OCI-LY1 (cell line): ENCODE results near the gene SPSB1.

Experiments
- H2AFZ ChIP-seq: fragments of 200-600 bp; sonication (generic), shearing (Covaris generic); 2 replicates; pipeline ENCODE4 v1.6.0; 2014; ENCODE audit warnings: antibody characterized with exemption, mild to moderate bottlenecking, low read length
- H3F3A ChIP-seq: fragments of 200-600 bp; sonication (generic), shearing (Covaris generic); 2 replicates; pipeline ENCODE4 v1.6.0; 2014; ENCODE audit warnings: mild to moderate bottlenecking, antibody characterized with exemption, low read length, moderate library complexity; ENCODE audit not compliant: insufficient read depth
- H3K27ac ChIP-seq: fragments of 200-600 bp; sonication (generic); 2 replicates; pipeline ENCODE4 v1.5.1; 2014; ENCODE audit warnings: low read length, mixed run types, mild to moderate bottlenecking, low read depth; ENCODE audit not compliant: poor library complexity, severe bottlenecking
- H3K27me3 ChIP-seq: fragments of 200-600 bp; sonication (generic); 2 replicates; pipeline ENCODE4 v1.6.0; 2014; ENCODE audit warnings: antibody characterized with exemption, mild to moderate bottlenecking, low read length, moderate library complexity; ENCODE audit not compliant: insufficient read depth
- H3K36me3 ChIP-seq: fragments of 200-600 bp; sonication (generic); 2 replicates; pipeline ENCODE4 v1.6.1; 2014; ENCODE audit warnings: mild to moderate bottlenecking, antibody characterized with exemption, low read length, moderate library complexity, mixed read lengths; ENCODE audit not compliant: insufficient read depth
- H3K4me1 ChIP-seq: fragments of 200-600 bp; sonication (generic); 2 replicates; pipeline ENCODE4 v1.5.1; 2014; ENCODE audit warnings: mild to moderate bottlenecking, low read length, moderate library complexity; ENCODE audit not compliant: insufficient read depth, severe bottlenecking
- H3K4me2 ChIP-seq: fragments of 200-600 bp; sonication (generic), shearing (Covaris generic); 2 replicates; pipeline ENCODE4 v1.6.1; 2014; ENCODE audit warnings: low read length
- H3K4me3 ChIP-seq: fragments of 200-600 bp; sonication (generic); 2 replicates; pipeline ENCODE4 v1.5.1; 2014; ENCODE audit warnings: low read length, low read depth, mild to moderate bottlenecking, mixed read lengths; ENCODE audit not compliant: poor library complexity, severe bottlenecking
- H3K79me2 ChIP-seq: fragments of 200-600 bp; shearing (Covaris generic); 2 replicates; pipeline ENCODE4 v1.6.1; 2016; ENCODE audit warnings: mixed run types, low read length, mixed read lengths; ENCODE audit not compliant: insufficient read depth
- H3K9ac ChIP-seq: fragments of 200-600 bp; sonication (generic), shearing (Covaris generic); 2 replicates; pipeline ENCODE4 v1.6.1; 2014; ENCODE audit warnings: mild to moderate bottlenecking, low read length, mixed read lengths
- H3K9me2 ChIP-seq: fragments of 200-600 bp; sonication (generic), shearing (Covaris generic); 2 replicates; pipeline ENCODE4 v1.6.1; 2014; ENCODE audit warnings: low read depth, mild to moderate bottlenecking, low read length, mixed read lengths
- H3K9me3 ChIP-seq: fragments of 200-600 bp; shearing (Covaris generic); 2 replicates; pipeline ENCODE4 v1.6.1; 2014; ENCODE audit warnings: low read length, mixed read lengths
- H4K20me1 ChIP-seq: fragments of 200-600 bp; sonication (generic), shearing (Covaris generic); 2 replicates; pipeline ENCODE4 v1.6.0; 2016; ENCODE audit warnings: mild to moderate bottlenecking, low read length; ENCODE audit not compliant: insufficient read depth
- EZH2 ChIP-seq: fragments of 200-600 bp; sonication (generic), shearing (Covaris generic); IDR thresholded peaks from 2 replicates; pipeline ENCODE4 v1.8.0; 2017; ENCODE audit warnings: borderline replicate concordance, mixed run types, mild to moderate bottlenecking, antibody characterized with exemption, low read length, moderate library complexity, mixed read lengths
- TF ChIP-seq, protein P1 (sequence below): fragments of 200-600 bp; sonication (generic), shearing (Covaris generic); IDR thresholded peaks from 2 replicates; pipeline ENCODE4 v1.5.1; 2017; ENCODE audit warnings: mild to moderate bottlenecking, antibody characterized with exemption, low read length, moderate library complexity, mixed read lengths

SPSB1 gene

GRCh38 chr1:9249263-9249533, 43.5 kb upstream of the SPSB1 start:
- Histone ChIP-seq H3K4me3 (no peak overlapping the region), H3K9ac (no peak overlapping the region), H3K27me3 (no peaks in the 10 kb centered on the region), H3K4me2 (no peak overlapping the region), H3K36me3 (no peaks in the 10 kb centered on the region), H3F3A (no peaks in the 10 kb centered on the region), H3K4me1 (no peaks in the 10 kb centered on the region), H2AFZ (no peak overlapping the region), H3K9me2 (no peaks in the 10 kb centered on the region), H4K20me1 (no peaks in the 10 kb centered on the region), H3K27ac (no peak overlapping the region), H3K9me3 (no peaks in the 10 kb centered on the region), H3K79me2 (no peaks in the 10 kb centered on the region)
- no peak for TF ChIP-seq EZH2
- TF ChIP-seq, protein P1, sequence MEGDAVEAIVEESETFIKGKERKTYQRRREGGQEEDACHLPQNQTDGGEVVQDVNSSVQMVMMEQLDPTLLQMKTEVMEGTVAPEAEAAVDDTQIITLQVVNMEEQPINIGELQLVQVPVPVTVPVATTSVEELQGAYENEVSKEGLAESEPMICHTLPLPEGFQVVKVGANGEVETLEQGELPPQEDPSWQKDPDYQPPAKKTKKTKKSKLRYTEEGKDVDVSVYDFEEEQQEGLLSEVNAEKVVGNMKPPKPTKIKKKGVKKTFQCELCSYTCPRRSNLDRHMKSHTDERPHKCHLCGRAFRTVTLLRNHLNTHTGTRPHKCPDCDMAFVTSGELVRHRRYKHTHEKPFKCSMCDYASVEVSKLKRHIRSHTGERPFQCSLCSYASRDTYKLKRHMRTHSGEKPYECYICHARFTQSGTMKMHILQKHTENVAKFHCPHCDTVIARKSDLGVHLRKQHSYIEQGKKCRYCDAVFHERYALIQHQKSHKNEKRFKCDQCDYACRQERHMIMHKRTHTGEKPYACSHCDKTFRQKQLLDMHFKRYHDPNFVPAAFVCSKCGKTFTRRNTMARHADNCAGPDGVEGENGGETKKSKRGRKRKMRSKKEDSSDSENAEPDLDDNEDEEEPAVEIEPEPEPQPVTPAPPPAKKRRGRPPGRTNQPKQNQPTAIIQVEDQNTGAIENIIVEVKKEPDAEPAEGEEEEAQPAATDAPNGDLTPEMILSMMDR, result no peak

- H4K20me1 ChIP-seq, result no peaks in the 10 kb centered on the region
- no peaks in the 10 kb centered on the region for H3K36me3 ChIP-seq
- H3K9me2 ChIP-seq, result no peaks in the 10 kb centered on the region
- no peaks in the 10 kb centered on the region for H3K27me3 ChIP-seq
- H2AFZ ChIP-seq, result no peak overlapping the region
- H3F3A ChIP-seq, result no peaks in the 10 kb centered on the region
- TF ChIP-seq, protein P1, result peak; percentile 64
- TF ChIP-seq EZH2, result no peak
- no peaks in the 10 kb centered on the region for H3K9me3 ChIP-seq
- no peak overlapping the region for H3K27ac ChIP-seq
- H3K4me3 ChIP-seq, result no peak overlapping the region
- H3K4me1 ChIP-seq, result no peaks in the 10 kb centered on the region
- no peak overlapping the region for H3K9ac ChIP-seq
- H3K79me2 ChIP-seq, result no peaks in the 10 kb centered on the region
- no peak overlapping the region for H3K4me2 ChIP-seq
These were observed 42.9 kb upstream of the SPSB1 start for GRCh38 chr1:9249534-9250410.

GRCh38 chr1:9250411-9251381, 42.0 kb upstream of the SPSB1 start:
- Histone ChIP-seq H3F3A (no peaks in the 10 kb centered on the region), H3K9me2 (no peaks in the 10 kb centered on the region), H3K4me3 (no peak overlapping the region), H3K36me3 (no peaks in the 10 kb centered on the region), H3K27me3 (no peaks in the 10 kb centered on the region), H3K4me2 (no peak overlapping the region), H3K9ac (no peak overlapping the region), H2AFZ (no peak overlapping the region), H3K9me3 (no peaks in the 10 kb centered on the region), H3K4me1 (no peaks in the 10 kb centered on the region), H4K20me1 (no peaks in the 10 kb centered on the region), H3K79me2 (no peaks in the 10 kb centered on the region), H3K27ac (no peak overlapping the region)
- TF ChIP-seq, protein P1, result no peak
- TF ChIP-seq EZH2, result no peak
